ENCODE measurements around the gene RAB3C.
"Not testable (repeated sequence)": the region's sequence is repeated elsewhere in the genome, so short reads cannot be mapped to it uniquely, and the experiment has no call there.

The RAB3C gene

GRCh38 chr5:58600613-58601012, 17.7 kb downstream of the RAB3C start:
- in situ Hi-C loops (cut with MboI; ENCODE audit: low sequenced_read_pairs) = not testable (repeated sequence)

- in situ Hi-C loops (cut with MboI; ENCODE audit: low sequenced_read_pairs) = not testable (repeated sequence)
Observed at GRCh38 chr5:58602889-58603288, 20.0 kb downstream of the RAB3C start.

GRCh38 chr5:58606064-58606463, 23.2 kb downstream of the RAB3C start:
- in situ Hi-C loops (cut with MboI; ENCODE audit: low sequenced_read_pairs) = no loop called here

- in situ Hi-C loops (cut with MboI; ENCODE audit: low sequenced_read_pairs) = no loop called here
Observed at GRCh38 chr5:58615972-58616371, 33.1 kb downstream of the RAB3C start.

- in situ Hi-C loops (cut with MboI; ENCODE audit: low sequenced_read_pairs) = no loop called here
Observed at GRCh38 chr5:58617241-58617640, 34.4 kb downstream of the RAB3C start.

GRCh38 chr5:58620336-58620735, 37.5 kb downstream of the RAB3C start:
- in situ Hi-C loops (cut with MboI; ENCODE audit: low sequenced_read_pairs) = no loop called here

GRCh38 chr5:58622936-58623871, 40.3 kb downstream of the RAB3C start:
- in situ Hi-C loops (cut with MboI; ENCODE audit: low sequenced_read_pairs) = no loop called here

GRCh38 chr5:58628626-58629025, 45.8 kb downstream of the RAB3C start:
- in situ Hi-C loops (cut with MboI; ENCODE audit: low sequenced_read_pairs) = no loop called here

GRCh38 chr5:58629271-58630159, 46.6 kb downstream of the RAB3C start:
- in situ Hi-C loops (cut with MboI; ENCODE audit: low sequenced_read_pairs) = no loop called here

GRCh38 chr5:58631895-58632294, 49.0 kb downstream of the RAB3C start:
- in situ Hi-C loops (cut with MboI; ENCODE audit: low sequenced_read_pairs) = no loop called here

GRCh38 chr5:58635416-58635815, 52.5 kb downstream of the RAB3C start:
- in situ Hi-C loops (cut with MboI; ENCODE audit: low sequenced_read_pairs) = no loop called here

- in situ Hi-C loops (cut with MboI; ENCODE audit: low sequenced_read_pairs) = no loop called here
Observed at GRCh38 chr5:58640011-58640410, 57.1 kb downstream of the RAB3C start.

GRCh38 chr5:58641533-58641932, 58.7 kb downstream of the RAB3C start:
- in situ Hi-C loops (cut with MboI; ENCODE audit: low sequenced_read_pairs) = no loop called here

GRCh38 chr5:58648846-58649245, 66.0 kb downstream of the RAB3C start:
- in situ Hi-C loops (cut with MboI; ENCODE audit: low sequenced_read_pairs) = no loop called here

GRCh38 chr5:58649716-58650115, 66.8 kb downstream of the RAB3C start:
- in situ Hi-C loops (cut with MboI; ENCODE audit: low sequenced_read_pairs) = no loop called here

- in situ Hi-C loops (cut with MboI; ENCODE audit: low sequenced_read_pairs) = no loop called here
Observed at GRCh38 chr5:58653521-58653920, 70.6 kb downstream of the RAB3C start.

GRCh38 chr5:58666141-58666540, 83.3 kb downstream of the RAB3C start:
- in situ Hi-C loops (cut with MboI; ENCODE audit: low sequenced_read_pairs) = no loop called here

- in situ Hi-C loops (cut with MboI; ENCODE audit: low sequenced_read_pairs) = no loop called here
Observed at GRCh38 chr5:58666598-58667581, 84.0 kb downstream of the RAB3C start.

GRCh38 chr5:58670582-58670981, 87.7 kb downstream of the RAB3C start:
- in situ Hi-C loops (cut with MboI; ENCODE audit: low sequenced_read_pairs) = no loop called here

- in situ Hi-C loops (cut with MboI; ENCODE audit: low sequenced_read_pairs) = no loop called here
Observed at GRCh38 chr5:58671155-58671554, 88.3 kb downstream of the RAB3C start.
